G401.6 (cell line): ENCODE measurements around the gene PKD1L1.
"Not testable (repeated sequence)": the region's sequence is repeated elsewhere in the genome, so short reads cannot be mapped to it uniquely, and the experiment has no call there.

Source experiments
- FAIRE-seq: peaks from 2 replicates; lab custom pipeline; 2012; peaks lifted over from hg19 to GRCh38; lab: Jason Lieb, UNC

The PKD1L1 gene

DNA sequence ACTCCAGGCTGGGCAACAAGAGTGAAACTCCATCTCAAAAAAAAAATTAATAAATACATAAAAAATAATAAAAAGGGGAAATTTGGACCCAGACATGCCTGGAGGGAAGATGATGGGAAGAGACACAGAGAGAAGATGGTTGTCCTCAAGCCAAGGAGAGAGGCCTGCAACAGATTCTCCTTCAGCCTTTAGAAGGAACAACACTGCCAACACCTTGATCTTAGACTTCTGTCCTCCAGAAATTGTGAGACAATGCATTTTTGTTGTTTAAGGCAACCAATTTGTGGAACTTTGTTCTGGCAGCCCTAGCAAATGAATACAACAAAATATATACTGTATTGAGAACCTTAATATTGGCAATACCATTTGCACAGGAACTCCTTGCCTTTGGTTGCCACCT lies 186.1 kb downstream of the PKD1L1 start:
- no peak for FAIRE-seq

DNA sequence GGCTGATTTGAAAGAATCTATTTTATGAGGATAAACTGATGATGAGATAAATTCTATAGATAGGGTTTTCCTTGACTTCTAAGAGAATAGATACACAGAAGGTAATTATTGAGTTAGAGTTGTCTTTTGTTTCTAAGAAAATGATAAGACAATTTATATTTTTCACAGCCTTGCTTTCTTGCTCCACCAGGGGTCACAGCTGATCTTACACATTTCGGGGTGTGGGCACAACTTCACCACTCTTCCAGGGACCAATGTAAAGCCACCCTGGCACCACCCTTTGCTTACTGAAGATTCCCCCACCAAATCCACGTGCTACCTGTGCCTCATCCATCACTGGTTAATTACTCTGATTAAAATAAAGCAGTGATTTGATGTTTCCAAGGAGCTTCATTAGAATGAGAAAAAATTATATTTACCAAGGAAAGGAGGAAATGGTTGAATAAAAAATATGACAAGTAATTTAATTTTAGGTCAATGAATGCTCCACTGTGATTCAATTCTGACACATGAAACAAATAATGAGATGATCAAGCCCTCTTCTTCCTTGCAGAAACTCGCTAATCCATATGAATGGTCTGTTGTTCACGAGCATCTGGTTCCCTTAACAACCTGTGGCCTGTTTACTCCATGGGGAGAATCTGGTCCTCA lies 189.1 kb downstream of the PKD1L1 start:
- peak; percentile 57 for FAIRE-seq

DNA sequence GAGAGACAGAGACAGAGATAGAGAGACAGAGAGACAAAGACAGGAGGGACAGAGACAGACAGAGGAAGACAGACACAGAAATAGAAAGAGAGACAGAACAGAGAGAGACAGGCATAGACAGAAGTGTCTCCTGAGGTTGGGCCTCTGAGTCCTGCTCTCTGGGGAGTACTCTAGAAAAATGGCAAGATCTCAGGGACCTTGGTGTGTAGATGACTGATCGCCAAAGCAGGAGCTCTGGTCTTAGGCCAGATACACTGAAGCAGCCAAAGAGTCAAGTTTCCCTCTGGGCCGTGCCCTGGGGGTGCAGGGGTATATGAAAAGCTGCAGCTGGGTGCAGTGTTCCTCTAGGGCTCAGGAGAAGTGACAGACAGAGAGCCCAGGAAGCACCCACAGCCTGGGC lies 189.7 kb downstream of the PKD1L1 start:
- FAIRE-seq = no peak

DNA sequence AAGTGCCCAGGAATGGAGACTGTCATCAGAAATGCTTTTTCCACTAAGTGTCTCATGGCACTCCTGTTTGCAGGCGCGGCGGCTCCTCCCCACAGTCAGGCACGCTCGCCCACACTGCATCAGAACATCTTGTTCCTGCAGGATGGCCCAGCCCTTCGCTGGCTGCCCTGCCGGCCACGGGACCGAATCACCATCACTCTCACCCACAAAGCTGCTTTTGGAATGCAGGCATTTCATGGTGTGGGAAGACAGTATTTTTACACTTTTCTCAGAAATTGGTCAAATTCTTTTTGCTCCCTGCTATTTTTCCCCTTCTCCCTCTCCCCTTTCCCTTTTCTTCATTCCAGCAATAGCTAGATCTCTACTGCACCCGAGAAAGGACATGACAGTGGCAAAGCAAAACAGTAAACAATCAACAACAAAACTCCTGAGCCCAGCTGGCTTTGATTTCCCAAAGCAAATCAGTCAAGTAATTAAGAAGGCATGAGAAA lies 190.3 kb downstream of the PKD1L1 start:
- no peak for FAIRE-seq

DNA sequence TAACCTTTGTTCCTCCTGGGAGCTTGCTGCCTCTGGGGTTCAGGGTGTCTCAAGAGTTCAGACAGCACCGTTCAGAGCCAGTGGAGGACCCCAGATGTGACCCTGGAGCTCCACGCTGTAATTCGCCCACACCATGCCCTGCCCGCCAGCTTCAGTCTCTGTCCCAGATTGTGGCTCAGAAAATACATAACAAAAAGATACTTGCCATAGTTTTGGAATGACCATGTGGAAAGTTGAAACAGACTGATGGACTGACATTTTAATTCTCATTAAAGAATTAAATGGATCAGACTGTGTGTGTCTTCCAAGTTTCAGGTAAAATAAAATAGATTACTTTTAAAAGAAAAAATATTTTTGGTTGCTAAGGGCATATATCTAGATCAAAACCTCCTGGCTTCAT lies 191.6 kb downstream of the PKD1L1 start:
- FAIRE-seq = peak; percentile 59

DNA sequence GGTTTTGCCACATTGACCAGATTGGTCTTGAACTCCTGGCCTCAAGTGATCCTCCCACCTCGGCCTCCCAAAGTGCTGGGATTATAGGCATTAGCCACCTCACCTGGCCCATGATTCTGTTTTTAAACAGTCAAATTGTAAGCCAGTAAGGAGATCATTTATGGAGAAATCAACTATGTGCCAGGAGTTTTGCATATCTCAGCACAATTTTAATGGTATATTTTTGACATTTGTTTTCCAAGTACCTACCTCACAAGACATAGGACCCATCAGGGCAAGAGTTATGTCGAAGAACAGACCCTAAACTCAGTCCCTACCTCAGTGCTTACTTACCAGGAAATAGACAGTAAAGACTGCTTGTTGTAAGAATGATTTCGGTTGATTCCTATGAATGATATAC lies 193.0 kb downstream of the PKD1L1 start:
- no peak for FAIRE-seq

DNA sequence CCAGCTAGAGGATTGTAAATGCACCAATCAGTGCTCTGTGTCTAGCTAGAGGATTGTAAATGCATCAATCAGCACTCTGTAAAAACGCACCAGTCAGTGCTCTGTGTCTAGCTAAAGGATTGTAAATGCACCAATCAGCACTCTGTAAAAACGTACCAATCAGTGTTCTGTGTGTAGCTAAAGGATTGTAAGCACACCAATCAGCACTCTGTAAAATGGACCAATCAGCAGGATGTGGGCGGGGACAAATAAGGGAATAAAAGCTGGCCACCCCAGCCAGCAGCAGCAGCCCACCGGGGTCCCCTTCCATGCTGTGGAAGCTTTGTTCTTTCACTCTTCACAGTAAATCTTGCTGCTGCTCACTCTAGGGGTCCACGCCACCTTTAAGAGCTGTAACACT lies 196.5 kb downstream of the PKD1L1 start:
- not testable (repeated sequence) for FAIRE-seq

GRCh38 chr7:47751043-47751442 lies 197.2 kb downstream of the PKD1L1 start:
- no peak for FAIRE-seq

GRCh38 chr7:47748041-47748440 lies 200.2 kb downstream of the PKD1L1 start:
- FAIRE-seq = no peak

GRCh38 chr7:47747160-47747559 lies 201.1 kb downstream of the PKD1L1 start:
- FAIRE-seq = no peak

DNA sequence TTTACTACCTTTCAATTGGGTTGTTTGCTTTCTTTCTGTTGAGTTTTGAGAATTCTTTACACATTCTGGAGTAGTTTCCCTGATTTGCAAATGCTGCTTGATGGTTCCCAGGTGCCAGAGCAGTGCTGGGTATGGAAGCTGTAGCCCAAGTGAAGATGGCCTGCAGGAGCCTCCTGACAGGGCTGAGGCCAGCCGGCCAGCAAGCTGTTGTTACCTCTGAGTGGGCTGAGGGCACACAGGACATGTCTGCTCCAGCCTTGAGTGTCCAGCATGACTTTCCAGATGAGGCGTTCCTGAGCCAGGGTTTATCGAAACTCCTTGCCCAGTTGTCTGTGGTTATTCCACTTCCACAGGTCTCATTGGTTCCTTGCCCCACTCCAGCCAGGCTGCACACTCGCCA lies 201.8 kb downstream of the PKD1L1 start:
- no peak for FAIRE-seq

DNA sequence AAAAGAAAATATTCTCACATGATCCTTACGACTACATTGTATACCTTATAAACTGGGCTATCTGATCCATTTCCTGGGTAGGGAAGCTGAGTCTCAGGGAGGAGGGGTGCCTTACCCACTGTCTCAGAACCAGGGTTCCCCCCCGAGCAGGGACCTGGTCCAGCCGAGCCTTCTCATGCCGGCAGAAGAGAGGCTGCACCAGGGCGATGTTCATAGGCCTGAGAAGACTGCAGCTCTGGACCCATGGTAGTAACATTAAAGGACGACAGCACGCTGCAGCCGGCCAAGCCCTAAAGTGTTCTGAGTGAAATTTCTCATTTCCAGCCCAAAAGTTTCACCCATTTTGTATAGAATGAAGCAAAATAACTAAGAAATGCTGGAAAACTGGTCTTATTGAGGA lies 203.4 kb downstream of the PKD1L1 start:
- FAIRE-seq = no peak

- FAIRE-seq = no peak
Measured at GRCh38 chr7:47743965-47744591, 204.2 kb downstream of the PKD1L1 start.

- no peak for FAIRE-seq
Measured at GRCh38 chr7:47741984-47742383, 206.3 kb downstream of the PKD1L1 start.

GRCh38 chr7:47739891-47740290 lies 208.4 kb downstream of the PKD1L1 start:
- FAIRE-seq = no peak

- FAIRE-seq = no peak
Measured at GRCh38 chr7:47739301-47739875, 208.9 kb downstream of the PKD1L1 start.

- FAIRE-seq = no peak
Measured at GRCh38 chr7:47738563-47739166, 209.6 kb downstream of the PKD1L1 start.

DNA sequence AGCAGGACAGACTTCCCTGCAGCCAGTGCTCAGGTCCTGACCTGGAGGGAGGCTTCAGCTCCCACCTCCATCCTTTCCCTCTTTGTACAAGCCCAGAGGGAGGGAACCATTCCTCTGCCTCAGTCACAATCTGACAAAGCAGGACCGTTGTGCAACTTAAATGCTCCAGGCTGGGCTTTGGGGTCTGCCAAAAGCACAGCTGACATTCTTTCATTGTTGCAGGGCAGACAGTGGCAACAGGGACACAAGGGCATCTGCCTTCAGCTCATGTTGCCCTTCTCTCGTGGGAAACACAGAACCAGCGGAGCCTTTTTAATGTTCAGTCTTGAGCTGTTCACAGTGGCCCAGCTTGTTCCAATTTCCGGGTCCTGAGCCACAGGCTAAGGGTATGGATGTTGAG lies 210.7 kb downstream of the PKD1L1 start:
- no peak for FAIRE-seq

GRCh38 chr7:47735431-47736345 lies 212.6 kb downstream of the PKD1L1 start:
- no peak for FAIRE-seq

DNA sequence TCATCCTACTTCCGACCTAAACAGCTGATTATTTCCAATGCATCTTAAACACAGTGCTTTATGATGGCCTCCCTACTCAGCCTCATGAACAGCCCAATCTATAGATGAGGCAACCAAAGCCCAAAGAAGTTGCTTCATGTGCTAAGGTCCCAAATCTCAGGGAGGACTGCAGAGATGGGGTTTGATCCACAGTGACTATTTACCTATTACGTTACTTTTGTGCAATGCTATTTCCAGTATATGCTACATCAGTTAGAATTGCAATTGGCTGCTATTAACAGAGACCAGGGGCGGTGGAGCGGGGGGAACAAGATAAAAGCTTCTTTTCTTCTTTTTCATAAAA lies 213.3 kb downstream of the PKD1L1 start:
- FAIRE-seq = no peak

DNA sequence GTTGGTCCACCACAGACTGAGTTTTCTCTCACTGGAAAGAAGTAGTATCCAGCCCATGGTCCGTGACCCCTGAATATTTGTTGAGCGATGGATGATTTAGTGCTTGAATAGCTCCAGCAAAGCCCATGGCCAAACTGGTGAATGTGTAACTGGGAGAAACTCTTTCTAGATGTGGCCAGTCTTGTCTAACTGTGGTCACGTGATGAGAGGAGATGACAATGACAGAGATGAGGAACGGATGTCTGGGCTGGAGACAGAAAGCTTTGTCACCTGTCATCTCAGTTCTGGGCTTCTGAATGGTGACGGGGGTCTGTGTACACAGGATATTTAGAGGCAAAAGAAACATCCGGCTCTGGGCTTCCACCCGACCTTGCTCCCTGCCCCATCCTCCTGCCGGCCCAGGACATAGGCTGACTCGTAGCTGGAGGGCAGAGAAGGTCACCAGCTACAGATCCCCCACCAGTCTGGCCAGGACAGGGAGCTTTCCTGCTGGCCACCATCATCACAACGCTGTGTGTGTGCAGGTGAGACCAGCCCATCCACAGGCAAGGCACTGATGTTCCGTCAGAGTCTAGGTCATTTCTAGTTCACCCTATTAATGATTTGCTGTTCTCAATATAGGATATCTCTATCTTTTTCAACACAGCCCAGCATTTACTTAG lies 213.8 kb downstream of the PKD1L1 start:
- FAIRE-seq = no peak

DNA sequence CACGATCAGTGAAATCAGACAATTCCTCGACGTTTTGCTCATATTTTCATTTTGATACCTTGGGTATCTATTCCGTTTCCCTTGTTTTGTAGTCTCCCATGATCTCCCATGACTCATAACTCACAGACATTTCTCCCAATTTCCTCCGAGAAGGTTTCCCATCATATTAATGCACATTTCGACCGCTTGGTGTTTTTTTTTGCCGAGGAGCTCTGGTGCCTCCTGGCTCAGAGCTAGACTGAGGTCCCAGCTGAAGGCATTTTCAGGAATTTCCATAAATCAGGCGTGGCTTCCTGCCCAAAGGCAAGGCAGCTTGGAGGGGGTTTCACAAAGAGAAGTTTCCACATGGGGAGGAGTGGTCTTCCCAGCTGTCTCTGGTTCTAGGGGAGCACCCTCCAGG lies 218.1 kb downstream of the PKD1L1 start:
- FAIRE-seq = no peak
